OCI-LY3 (cell line): ENCODE data around the gene MMP28.

Source experiments
- CTCF ChIP-seq: fragments of 200-600, 300-600 bp; sonication (generic); IDR thresholded peaks from 2 replicates; pipeline ENCODE4 v1.5.1; 2014; ENCODE audit warnings: antibody characterized with exemption, low read length, low read depth
- EZH2phosphoT487 ChIP-seq: fragments of 200-600 bp; shearing (Covaris generic); IDR thresholded peaks from 2 replicates; pipeline ENCODE4 v1.6.1; 2018; ENCODE audit warnings: antibody characterized with exemption, mixed run types, low read depth

GRCh38 chr17:35768797-35769196 lies 26.6 kb downstream of the MMP28 start:
- TF ChIP-seq CTCF, result no peak
- no peak for TF ChIP-seq EZH2phosphoT487
